HG03457 (cell line): ENCODE results near the gene LRRC10.

Experiments used
- ATAC-seq: cut with Tn5 transposase; IDR thresholded peaks from one replicate; pipeline ENCODE4 v1.9.1; 2021; ENCODE audit warnings: moderate number of reproducible peaks; ENCODE audit not compliant: unreplicated experiment

Gene LRRC10

GRCh38 chr12:69570545-69571399, 39.9 kb downstream of the LRRC10 start:
- no peak for ATAC-seq

- no peak for ATAC-seq
These were observed 40.6 kb downstream of the LRRC10 start for GRCh38 chr12:69570000-69570516.

GRCh38 chr12:69569236-69569635, 41.5 kb downstream of the LRRC10 start:
- no peak for ATAC-seq

DNA sequence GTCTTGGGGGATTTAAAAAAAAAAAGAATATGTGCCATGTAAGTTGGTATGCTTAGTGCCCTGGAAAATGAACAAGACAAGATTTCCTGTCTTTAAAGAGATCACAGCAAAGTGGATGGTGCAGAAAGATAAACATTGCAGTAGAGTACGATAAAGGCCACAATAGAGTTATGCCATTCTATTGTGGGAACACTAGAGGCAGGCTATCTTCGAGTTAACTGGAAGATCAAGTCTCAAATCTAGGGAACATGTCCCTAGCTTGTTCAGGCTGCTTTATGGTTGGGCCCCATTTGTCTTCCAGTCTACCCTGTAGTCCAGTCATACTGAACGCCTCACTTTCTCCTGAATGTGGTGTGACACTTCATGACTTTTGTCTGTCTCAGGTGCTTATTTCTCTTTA, 44.1 kb downstream of the LRRC10 start:
- ATAC-seq = no peak

DNA sequence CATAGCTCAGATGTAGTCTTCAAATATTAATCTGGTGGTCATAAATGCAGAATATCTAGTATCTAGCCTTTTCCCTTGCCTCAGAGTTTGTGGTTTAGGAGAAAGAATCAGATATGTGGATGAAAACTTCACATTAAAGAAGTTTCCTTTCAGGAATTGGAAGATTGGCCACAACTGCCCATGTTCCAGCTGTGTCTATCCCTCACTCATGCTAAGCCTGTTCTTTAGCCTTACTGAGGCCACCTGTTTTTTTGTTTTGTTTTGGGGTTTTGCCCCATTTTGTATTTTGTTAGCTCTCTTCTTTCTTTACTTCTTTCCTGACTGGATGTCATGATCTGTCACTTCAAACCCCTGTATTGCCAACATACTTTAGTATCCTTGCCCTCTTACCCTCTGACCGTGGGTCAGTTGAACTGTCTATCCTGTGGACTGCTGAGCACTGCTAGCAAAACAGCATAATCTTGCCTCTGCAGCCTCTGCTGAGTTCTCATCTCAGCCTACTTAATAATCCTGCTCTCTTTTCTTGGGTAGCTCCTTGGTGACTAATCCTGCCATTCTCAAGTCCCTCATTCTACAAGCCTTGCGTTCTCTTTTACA, 47.4 kb downstream of the LRRC10 start:
- ATAC-seq = no peak
